VCaP (cell line): ENCODE results near the gene ZNF143.

Source experiments
- H3K27ac ChIP-seq: fragments of 450-650 bp; 2 replicates; pipeline ENCODE4 v1.5.1; 2017
- CTCF ChIP-seq: fragments of 450-650 bp; conservative IDR thresholded peaks from 2 replicates; pipeline ENCODE4 v1.5.1; 2017; ENCODE audit warnings: mild to moderate bottlenecking, moderate library complexity

Gene ZNF143

GRCh38 chr11:9574622-9575259 lies 113.9 kb downstream of the ZNF143 start:
- H3K27ac ChIP-seq, result peak overlapping the region; percentile 92
- no peak for TF ChIP-seq CTCF

- TF ChIP-seq CTCF, result no peak
- peak overlapping the region; percentile 92 for H3K27ac ChIP-seq
These were observed 114.7 kb downstream of the ZNF143 start for GRCh38 chr11:9575260-9576240.

- H3K27ac ChIP-seq, result peak overlapping the region; percentile 92
- TF ChIP-seq CTCF, result no peak
These were observed 116.0 kb downstream of the ZNF143 start for GRCh38 chr11:9576701-9577381.

GRCh38 chr11:9577556-9577955 lies 116.7 kb downstream of the ZNF143 start:
- no peak for TF ChIP-seq CTCF
- H3K27ac ChIP-seq, result peak overlapping the region; percentile 92; the same call in 1 of the 2 replicates
